HG03442 (cell line): ENCODE measurements around the gene TTLL9.
"Not testable (repeated sequence)": the region's sequence is repeated elsewhere in the genome, so short reads cannot be mapped to it uniquely, and the experiment has no call there.

Experiments used
- ATAC-seq: cut with Tn5 transposase; IDR thresholded peaks from one replicate; pipeline ENCODE4 v1.9.1; 2021; ENCODE audit warnings: mild to moderate bottlenecking, moderate library complexity; ENCODE audit not compliant: unreplicated experiment

Gene TTLL9

DNA sequence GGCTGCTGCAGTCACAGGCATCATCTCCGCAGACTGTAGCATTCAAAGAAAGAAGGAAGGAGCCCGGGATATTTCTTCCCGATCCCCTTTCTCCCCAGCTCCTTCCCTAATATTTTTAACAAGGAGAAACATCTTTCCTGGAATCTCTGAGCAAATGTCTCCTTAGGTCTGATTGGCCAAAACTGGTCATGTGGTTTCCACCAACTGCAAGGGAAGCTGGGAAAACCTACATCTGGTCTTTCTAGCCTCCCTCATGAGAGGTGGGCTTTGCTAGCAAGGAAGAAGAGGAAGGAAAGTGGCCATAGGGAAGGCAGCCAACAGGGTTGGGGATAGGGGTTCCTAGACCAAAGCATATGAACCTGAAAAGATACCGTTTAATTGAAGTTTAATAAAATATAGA is 46.3 kb downstream of the TTLL9 start:
- ATAC-seq: no peak

DNA sequence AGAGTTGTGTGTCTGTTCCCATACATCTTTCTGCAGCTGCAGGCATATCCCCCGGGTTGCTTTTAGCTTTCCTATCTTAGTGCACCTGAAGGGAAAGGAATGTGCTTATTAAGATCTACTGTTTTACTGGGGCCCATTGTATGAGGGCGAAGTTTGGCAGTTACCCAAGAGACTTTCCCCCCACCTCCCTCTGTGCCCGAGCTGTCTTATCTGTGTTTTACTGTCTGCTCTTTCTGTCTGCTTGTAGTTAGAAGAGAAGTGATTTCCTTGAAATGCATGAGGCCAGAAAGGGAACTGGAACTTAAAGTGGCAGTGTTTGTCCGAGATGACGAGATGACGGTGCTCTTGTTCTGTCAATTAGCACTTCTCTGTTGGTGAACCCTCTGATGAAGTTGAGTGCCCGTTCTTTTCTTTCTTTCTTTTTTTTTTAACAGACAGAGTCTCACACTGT is 47.6 kb downstream of the TTLL9 start:
- ATAC-seq: not testable (repeated sequence)

DNA sequence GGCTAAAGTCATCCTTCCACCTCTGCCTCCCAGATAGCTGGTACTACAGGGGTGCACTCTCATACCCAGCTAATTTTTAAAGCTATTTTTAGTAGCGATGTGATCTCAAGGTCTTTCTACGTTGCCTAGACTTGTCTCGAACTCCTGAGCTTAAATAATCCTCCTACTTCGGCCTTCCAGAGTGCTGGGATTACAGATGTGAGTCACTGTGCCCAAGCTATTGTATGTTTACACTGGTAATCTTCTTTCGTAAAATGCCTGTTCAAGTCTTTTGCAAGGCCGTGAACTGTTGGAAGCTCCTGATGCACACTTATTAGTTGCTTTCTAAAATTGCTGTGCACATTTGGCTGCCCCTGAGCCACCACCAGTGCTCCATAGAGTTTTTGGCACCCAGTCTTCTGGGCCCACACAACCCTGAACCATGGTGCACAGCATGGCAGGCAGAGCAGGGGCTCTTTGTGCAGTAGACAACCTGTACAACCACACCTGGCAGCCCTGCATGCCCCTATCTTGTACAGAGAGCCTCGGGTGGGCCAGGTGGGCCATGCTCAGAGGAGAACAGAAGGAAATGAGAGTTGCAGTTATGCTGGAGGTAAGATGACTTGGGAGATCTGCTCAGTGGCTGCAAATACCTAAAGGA is 48.2 kb downstream of the TTLL9 start:
- no peak for ATAC-seq

DNA sequence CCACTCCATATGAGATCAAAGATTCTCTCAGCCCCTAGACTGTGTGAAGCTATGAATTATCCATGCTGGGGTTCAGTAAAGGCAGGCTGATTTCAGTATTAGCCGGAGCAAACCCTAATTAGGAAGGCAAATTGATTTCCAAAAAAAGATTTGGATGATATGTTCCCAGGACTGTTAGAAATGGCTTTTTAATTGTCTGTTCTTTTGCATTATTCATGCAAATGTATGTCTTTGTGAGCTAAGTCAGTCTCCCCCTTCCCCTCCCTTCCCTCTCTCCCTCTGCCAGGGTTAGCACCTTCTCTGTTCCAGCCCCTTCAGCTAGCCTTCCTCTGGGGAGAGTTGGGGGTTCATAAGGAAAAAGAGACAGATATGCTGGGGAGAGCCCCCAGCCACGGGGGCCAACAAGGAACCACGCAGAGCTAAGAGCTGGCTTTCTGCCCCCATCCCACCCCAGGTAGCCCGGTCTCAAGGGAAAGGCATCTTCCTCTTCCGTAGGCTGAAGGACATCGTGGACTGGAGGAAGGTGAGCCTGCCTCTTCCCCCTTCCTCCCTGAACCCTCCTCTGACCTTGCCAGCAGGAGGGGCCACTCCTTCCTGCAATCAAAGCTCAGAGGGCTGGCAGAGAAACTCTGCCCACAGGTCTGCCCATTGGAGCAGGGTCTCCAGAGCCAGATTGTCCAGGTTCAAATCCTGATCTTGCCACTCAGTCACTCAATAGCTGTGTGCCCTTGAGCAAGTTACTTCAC is 49.1 kb downstream of the TTLL9 start:
- no peak for ATAC-seq

DNA sequence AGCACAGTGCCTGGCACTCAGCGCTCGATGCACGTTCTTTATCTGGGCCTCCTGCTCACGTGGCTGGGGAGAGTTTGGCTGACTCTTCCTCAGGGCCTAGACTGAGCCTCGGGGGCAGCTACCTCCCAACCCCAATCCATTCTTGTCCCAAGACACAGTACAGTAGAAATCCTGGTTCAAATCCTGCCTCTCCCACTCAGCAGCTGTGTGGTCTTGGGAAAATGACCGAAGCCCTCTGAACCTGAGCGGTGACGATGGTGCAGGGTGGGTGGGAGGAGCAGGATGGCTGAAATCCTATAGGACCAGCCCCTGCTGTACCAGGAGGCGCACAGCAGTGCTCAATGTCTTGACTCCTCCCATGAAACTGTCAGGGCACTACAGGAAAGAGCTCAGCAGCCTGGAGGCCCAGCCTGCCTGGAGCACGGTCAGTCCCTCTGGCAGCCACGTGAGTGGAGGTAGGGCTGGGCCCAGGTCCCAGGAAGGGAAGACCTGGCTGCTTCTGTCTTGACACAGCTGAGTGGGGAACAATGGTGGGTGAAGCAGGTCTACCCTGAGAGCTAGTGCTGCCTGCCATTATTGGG is 49.9 kb downstream of the TTLL9 start:
- ATAC-seq: no peak

DNA sequence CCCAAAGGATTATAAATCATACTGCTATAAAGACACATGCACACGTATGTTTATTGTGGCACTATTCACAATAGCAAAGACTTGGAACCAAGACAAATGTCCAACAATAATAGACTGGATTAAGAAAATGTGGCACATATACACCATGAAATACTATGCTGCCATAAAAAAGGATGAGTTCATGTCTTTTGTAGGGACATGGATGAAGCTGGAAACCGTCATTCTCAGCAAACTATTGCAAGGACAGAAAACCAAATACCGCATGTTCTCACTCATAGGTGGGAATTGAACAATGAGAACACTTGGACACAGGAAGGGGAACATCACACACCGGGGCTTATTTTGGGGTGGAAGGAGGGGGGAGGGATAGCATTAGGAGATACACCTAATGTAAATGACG is 51.0 kb downstream of the TTLL9 start:
- not testable (repeated sequence) for ATAC-seq

DNA sequence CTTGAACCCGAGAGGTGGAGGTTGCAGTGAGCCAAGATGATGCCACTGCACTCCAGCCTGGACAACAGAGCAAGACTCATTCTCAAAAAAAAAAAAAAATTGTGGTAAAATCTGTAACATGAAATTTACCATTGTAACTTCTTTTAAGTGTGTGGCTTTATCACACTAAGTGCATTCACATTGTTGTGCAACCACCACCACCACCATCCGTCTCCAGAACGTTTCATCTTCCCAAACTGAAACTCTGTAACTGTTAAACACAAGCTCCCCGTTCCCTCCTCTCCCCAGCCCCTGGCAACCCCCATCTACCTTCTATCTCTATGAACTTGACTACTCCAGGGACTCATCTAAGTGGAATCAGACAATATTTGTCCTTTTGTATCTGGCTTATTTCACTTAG is 51.7 kb downstream of the TTLL9 start:
- no peak for ATAC-seq

DNA sequence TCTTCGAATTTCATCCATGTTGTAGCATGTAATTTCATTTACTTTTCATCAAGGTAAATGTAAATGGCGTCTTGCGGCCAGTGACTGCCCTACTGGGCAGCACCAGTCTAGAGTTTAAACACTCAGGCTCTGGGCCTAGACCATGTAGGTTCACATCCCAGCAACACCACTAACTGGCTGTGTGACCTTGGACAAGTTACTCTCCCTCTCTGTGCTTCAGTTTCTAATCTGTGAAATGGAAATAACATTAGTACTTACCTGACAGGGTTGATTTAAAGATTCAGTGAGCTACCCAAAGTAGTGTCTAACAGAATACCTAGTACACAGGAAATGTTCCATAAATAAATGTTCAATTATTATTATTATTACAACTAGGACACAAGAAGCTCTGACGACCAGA is 52.2 kb downstream of the TTLL9 start:
- ATAC-seq: no peak

DNA sequence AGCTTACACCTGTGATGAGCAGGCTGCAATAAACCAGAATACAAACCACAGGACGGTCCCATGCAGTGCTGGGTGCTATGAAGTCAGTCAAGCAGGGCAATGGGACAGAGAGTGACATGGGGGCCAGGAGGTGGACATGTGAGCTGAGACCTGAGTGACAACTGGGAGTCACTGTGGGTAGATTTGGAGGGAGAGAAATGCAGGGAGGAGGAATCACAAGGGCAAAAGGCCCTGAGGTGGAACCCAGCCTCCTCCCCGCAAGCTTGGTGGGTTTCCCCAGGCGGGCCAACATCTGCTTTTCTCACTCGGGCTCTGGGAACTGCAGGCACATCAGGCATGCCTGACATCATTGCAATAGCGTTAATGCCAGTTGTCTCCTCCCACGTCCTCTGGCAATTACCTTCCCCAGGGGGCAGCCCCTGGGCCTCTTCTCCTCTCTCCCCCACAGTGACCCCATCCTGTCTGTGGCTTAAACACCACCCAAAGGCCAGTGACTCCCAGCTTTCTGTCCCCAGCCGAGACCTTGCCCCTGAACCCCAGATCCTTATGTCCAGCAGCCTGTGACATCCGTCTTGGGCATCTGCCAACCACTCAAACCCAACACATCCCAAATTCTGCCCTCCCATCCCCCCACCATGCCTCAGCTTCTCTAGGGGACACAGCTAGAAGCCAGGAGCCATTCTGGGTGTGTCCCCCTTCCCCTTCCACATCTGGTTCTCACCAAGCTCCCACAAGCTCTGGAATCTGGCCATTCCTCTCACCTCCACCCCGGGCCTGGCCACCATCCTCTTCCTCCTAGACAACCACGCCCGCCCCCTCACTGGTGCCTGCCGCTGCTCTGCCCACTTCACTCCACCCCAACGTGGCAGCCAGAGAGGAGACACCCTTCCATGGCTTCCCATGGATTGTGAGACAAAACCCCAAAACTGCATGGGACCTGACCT is 53.2 kb downstream of the TTLL9 start:
- ATAC-seq: peak; percentile 58

DNA sequence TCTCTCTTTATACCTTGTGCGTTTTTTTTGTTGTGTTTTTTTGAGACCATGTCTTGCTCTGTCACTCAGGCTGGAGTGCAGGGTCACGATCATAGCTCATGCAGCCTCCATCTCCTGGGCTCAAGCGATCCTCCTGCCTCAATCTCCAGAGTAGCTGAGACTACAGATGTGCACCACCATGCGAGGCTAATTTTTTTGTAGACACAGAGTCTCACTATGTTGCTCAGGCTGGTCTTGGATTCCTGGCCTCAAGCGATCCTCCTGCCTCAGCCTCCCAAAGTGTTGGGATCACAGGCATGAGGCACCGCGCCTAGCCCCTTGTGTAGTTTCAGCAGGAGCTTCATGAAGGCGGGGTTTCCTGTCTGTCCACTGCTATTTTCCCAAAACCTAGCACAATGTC is 54.1 kb downstream of the TTLL9 start:
- no peak for ATAC-seq

DNA sequence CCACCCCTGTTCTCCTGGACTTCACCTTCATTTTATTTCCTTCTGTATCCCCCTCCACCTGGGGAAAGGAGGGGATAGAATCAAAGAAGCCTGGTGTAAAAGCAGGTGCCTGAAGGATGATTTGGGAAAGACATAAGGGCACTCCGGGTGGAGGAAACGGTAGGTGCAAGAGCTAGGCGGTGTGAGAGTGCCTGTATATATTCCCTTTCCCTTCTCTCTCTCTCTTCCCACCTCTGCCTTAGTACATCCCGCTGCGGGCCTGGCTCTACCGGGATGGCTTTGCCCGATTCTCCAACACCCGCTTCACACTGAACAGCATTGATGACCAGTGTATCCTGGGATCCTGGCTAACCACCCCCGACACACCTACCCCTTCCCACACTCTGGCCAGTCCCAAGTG is 55.2 kb downstream of the TTLL9 start:
- no peak for ATAC-seq

DNA sequence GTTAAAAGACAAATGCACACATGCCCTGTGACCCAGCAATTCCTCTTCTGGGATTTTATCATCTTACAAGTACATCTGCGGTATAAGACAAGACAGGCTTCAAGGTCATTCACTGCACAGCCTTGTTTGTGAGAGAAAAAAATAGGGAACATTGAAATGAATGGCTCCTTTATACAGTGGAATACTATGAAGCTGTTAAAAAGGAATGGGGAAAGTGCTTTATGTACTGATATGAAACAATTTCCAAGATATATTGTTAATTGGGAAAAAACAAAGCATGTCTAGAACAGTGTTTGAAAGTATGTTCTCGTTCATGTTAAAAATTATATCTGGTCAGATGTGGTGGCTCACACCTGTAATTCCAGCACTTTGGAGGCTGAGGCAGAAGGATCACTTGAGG is 56.1 kb downstream of the TTLL9 start:
- no peak for ATAC-seq

DNA sequence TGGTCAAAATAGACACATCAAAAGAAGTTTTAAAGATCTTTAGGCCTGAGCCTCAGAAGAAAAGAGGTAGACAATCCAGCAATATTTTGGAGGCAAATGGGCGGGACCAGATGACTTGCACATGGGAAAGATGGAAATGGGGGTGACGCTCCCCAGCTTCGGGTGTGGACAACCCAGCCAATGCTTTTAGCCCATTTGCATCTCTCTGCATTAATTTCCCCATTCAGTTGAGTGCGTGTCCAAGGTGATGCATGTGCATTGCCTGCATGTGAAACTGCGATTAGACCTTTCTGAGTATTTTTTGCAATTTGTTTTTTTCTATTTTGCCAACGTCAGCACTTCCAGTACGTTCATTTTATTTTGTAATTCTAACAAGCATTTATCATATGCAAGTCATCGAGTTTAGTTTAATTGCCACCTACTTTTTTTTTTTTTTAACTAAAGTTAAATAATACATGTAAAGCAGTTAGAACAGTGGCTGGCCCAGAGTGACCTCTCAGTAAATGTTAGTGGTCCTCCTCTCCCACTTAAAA is 57.3 kb downstream of the TTLL9 start:
- ATAC-seq: no peak

DNA sequence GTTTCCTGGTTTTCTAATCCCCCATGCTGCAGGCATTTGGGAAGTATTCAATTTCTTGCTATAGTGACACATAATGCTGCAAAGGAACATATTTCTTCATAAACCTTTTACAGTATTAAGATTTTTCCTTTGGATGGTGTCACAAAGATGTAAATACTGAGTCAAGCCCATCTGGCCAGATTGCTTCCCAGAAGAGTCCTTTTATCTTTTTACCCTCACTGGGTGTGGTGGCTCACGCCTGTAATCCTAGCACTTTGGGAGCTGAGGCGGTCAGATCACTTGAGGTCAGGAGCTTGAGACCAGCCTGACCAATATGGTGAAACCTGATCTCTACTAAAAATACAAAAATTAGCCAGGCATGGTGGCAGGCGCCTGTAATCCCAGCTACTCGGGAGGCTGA is 59.2 kb downstream of the TTLL9 start:
- ATAC-seq: not testable (repeated sequence)

DNA sequence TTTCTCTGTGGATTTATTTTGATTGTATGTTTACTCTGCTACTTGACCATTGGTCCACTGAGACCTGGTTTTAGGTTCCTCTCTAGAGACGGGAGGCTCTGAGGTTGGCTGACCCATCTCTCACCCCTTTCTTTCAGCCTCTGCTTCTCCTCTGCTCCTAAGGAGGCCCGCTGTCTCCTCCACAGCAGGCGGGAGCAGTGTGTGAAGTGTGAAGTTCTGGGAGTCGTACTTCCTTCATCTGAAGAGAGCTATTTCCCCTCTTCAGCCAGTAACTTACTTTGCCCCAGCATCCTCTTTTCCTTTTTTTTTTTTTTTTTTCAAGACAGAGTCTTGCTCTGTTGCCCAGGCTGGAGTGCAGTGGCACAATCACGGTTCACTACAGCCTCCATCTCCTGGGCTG is 60.3 kb downstream of the TTLL9 start:
- no peak for ATAC-seq

DNA sequence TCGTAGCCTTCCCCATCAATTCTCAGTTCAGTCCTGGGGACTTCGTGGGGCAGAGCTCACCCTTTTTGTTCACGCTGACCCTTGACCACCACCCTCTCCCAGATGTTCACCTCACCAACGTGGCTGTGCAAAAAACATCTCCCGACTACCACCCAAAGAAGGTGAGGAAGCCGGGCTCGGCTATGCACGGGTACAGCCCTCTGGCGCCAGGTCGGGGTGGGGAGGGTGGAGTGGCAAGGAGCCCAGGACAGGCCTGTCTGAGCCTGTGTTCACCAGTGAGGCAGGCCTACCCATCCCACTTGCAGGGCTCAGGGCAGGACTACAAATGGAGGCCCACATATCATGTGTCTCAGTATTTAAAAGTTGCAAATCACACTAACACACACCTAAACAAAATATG is 63.3 kb downstream of the TTLL9 start:
- no peak for ATAC-seq

DNA sequence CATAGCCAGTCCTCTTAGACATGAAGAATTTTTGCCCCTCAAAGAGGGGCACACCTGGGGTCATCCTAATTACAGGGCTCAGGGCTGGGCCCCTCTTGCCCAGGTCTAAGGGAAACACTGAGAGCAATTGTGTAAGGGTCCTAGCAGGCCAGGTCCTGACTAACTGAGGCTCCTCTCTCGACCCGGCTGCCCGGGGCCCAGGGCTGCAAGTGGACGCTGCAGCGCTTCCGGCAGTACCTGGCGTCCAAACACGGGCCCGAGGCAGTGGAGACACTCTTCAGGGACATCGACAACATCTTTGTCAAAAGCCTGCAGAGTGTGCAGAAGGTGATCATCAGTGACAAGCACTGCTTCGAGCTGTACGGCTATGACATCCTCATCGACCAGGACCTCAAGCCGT is 64.1 kb downstream of the TTLL9 start:
- no peak for ATAC-seq

DNA sequence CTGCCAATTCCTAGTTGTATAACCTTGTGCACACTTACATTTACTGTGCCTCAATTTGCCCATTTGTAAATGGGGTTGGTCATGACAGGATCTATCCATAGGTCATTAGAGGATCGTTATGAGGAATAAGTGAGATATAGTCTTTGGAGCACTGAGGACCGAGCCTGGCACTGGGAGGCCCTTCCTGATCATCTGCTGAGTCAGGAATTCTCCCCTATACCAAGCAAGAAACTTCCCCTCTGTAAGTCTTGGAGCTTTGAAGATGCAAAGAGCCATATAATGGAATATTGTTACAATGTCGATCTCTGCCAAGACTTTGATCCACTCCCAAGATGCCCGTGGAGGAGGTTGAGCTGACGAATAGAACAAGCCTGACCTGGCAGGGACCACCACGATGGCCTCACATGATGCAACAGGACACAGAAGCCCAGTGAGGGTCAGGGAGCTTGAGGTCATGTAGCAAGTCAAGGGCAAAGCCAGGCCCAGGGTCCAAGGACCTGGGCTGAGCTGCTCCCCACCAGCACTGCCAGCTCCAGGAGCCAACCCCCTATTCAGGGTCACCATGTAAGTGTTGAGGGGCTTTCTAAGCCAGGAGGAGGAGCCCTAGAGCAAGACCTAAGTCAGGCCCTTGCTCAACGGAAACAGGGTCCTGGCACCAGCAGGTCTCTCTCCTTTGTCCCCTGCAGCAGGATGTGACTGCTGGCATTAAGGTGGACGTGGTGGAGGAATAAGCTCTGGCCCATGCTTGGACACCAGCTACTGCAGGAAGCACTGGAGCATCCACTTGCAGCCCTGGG is 64.7 kb downstream of the TTLL9 start:
- no peak for ATAC-seq

DNA sequence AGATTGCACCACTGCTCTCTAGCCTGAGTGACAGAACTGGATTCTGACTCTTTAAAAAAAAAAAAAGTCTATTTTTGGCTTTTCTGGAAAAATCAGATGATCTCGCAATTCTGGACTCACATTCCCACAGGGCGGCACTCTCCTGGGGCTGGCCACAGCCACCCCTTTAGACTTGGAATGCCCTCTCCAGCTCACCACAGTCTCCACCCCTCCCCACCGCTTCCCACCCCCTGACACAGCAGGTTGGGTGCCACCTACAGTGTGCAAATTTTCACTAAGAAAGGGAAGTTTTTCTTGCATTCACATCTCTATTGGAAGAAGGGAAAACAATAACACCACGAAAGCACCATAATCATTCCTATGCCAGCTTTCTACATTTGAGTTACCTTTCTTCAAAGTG is 66.0 kb downstream of the TTLL9 start:
- ATAC-seq: no peak

DNA sequence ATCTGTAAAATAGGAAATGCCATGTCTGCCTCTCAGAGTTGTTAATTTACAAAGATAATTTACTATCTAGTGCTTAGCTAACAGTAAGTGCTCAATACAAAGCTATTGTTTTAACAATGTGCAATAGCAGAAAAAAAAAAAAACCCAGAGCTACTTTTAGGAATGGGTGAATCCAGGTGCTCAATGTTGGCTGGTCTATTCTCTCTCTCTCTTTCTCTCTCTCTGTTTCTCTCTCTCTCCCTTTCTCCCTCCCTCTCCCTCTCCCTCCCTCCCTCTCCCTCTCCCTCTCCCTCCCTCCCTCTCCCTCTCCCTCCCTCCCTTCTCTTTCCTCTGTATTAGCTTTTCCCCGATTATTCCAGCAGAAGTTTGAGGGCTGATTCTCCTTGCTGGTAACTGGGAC is 67.4 kb downstream of the TTLL9 start:
- ATAC-seq: no peak
